OCI-LY7 (cell line): ENCODE data around the gene RDH14. TPM values are rescaled to one million over a fixed set of nuclear protein-coding genes. Genes with fewer than 3 reads are reported as not detected.

Experiments used
- BruUV-seq: library from RNA; stranded (reverse); fragments of 400-500 nt; replicated peaks from 2 replicates; lab custom pipeline; 2021; lab: Mats Ljungman, UMichigan
- CTCF ChIA-PET: fragments of 300-600 bp; sonication (Branson Sonifier 250); formaldehyde crosslinking; loops from one replicate; lab custom pipeline; 2022; ENCODE audit warnings: antibody characterized with exemption; ENCODE audit not compliant: unreplicated experiment; lab: Charles Lee
- POLR2A ChIA-PET: fragments of 300-600 bp; sonication (Branson Sonifier 250); formaldehyde crosslinking; loops from one replicate; lab custom pipeline; 2022; ENCODE audit warnings: antibody characterized with exemption; lab: Charles Lee
- DNase-seq: peaks from one replicate; pipeline ENCODE4 v3.0.0-alpha.2; 2015; ENCODE audit warnings: low spot score
- H2AFZ ChIP-seq: fragments of 200-600 bp; sonication (generic), shearing (Covaris generic); 2 replicates; pipeline ENCODE4 v1.6.1; 2014; ENCODE audit warnings: mild to moderate bottlenecking, antibody characterized with exemption, low read length, moderate library complexity
- H3K27ac ChIP-seq: fragments of 200-600 bp; sonication (generic); 2 replicates; pipeline ENCODE4 v1.5.1; 2014; ENCODE audit warnings: mixed run types, low read depth, mild to moderate bottlenecking, moderate library complexity, low read length, inconsistent platforms; ENCODE audit not compliant: poor library complexity, severe bottlenecking
- H3K36me3 ChIP-seq: fragments of 200-600 bp; sonication (generic); 2 replicates; pipeline ENCODE4 v1.6.1; 2014; ENCODE audit warnings: mild to moderate bottlenecking, antibody characterized with exemption, low read length, moderate library complexity, mixed read lengths; ENCODE audit not compliant: insufficient read depth
- H3K4me1 ChIP-seq: fragments of 200-600 bp; sonication (generic); 2 replicates; pipeline ENCODE4 v1.5.1; 2014; ENCODE audit warnings: mild to moderate bottlenecking, low read length; ENCODE audit not compliant: insufficient read depth, poor library complexity, severe bottlenecking
- H3K4me2 ChIP-seq: fragments of 200-600 bp; sonication (generic); 2 replicates; pipeline ENCODE4 v1.6.1; 2014; ENCODE audit warnings: mild to moderate bottlenecking, low read length
- H3K4me3 ChIP-seq: fragments of 200-600 bp; sonication (generic); 2 replicates; pipeline ENCODE4 v1.5.1; 2014; ENCODE audit warnings: mild to moderate bottlenecking, low read depth, low read length; ENCODE audit not compliant: poor library complexity, severe bottlenecking
- H3K79me2 ChIP-seq: fragments of 200-600 bp; sonication (generic); 2 replicates; pipeline ENCODE4 v1.6.1; 2016; ENCODE audit warnings: low read depth, mild to moderate bottlenecking, low read length, moderate library complexity, mixed read lengths; ENCODE audit not compliant: insufficient read depth
- H3K9me2 ChIP-seq: fragments of 200-600 bp; sonication (generic); 2 replicates; pipeline ENCODE4 v1.6.1; 2016; ENCODE audit warnings: mild to moderate bottlenecking, low read length, mixed read lengths; ENCODE audit not compliant: insufficient read depth
- H3K9me3 ChIP-seq: fragments of 200-600 bp; sonication (generic); 2 replicates; pipeline ENCODE4 v1.6.1; 2014; ENCODE audit warnings: mild to moderate bottlenecking, mixed run types, low read length, mixed read lengths
- H4K20me1 ChIP-seq: fragments of 200-600 bp; sonication (generic); 2 replicates; pipeline ENCODE4 v1.6.1; 2014; ENCODE audit warnings: mild to moderate bottlenecking, antibody characterized with exemption, low read length, moderate library complexity, mixed read lengths; ENCODE audit not compliant: insufficient read depth
- CTCF ChIP-seq: fragments of 200-600 bp; sonication (generic); conservative IDR thresholded peaks from 2 replicates; pipeline ENCODE4 v1.5.1; 2014; ENCODE audit warnings: mild to moderate bottlenecking, antibody characterized with exemption, low read length, moderate library complexity, mixed read lengths
- EZH2phosphoT487 ChIP-seq: fragments of 200-600 bp; sonication (generic); IDR thresholded peaks from 2 replicates; pipeline ENCODE4 v1.6.1; 2018; ENCODE audit warnings: low read depth, borderline replicate concordance, mild to moderate bottlenecking, mixed run types, antibody characterized with exemption, low read length, moderate library complexity, mixed read lengths
- intact Hi-C: fragments of 100-400 bp; cut with micrococcal nuclease; formaldehyde crosslinking; loops from one replicate; pipeline ENCODE4 v1.10.0; 2022; ENCODE audit not compliant: unreplicated experiment
- total RNA-seq, 2 experiments: library from RNA; depleted of rRNA in 1 of 2; stranded (reverse); fragments of >200 nt in 1 of 2; shearing (Covaris generic) in 1 of 2; gene quantifications; 2 replicates each; pipeline ENCODE4 v1.2.3, GENCODE V29; 2014 to 2022

RDH14 gene
- total RNA-seq, 2 experiments from 2014 or later: 20.6 to 25.2 TPM

- no peak overlapping the region for H3K27ac ChIP-seq
- H3K4me1 ChIP-seq: peaks cover under 1% of the 10 kb centered on the region
- intact Hi-C loops: no loop called here
- H3K36me3 ChIP-seq: no peaks in the 10 kb centered on the region
- BruUV-seq: no TSS peak
- CTCF ChIA-PET: no interaction called here
- no peak for TF ChIP-seq EZH2phosphoT487
- no peak for TF ChIP-seq CTCF
- no peak overlapping the region for H2AFZ ChIP-seq
- no peaks in the 10 kb centered on the region for H4K20me1 ChIP-seq
- no peak overlapping the region for H3K4me3 ChIP-seq
- no peaks in the 10 kb centered on the region for H3K9me3 ChIP-seq
- no peaks in the 10 kb centered on the region for H3K9me2 ChIP-seq
- H3K79me2 ChIP-seq: no peaks in the 10 kb centered on the region
- no peak for DNase-seq
- POLR2A ChIA-PET: no interaction called here
- H3K4me2 ChIP-seq: no peak overlapping the region
Measured at GRCh38 chr2:18540872-18541271, 19.6 kb downstream of the RDH14 start.

GRCh38 chr2:18536697-18537096, 23.8 kb downstream of the RDH14 start:
- POLR2A ChIA-PET: no interaction called here
- H3K27ac ChIP-seq: no peak overlapping the region
- TF ChIP-seq EZH2phosphoT487 (no peak), CTCF (no peak)
- no TSS peak for BruUV-seq
- CTCF ChIA-PET: no interaction called here
- no peak for DNase-seq
- H3K9me3 ChIP-seq: no peaks in the 10 kb centered on the region
- no peaks in the 10 kb centered on the region for H3K79me2 ChIP-seq
- H3K9me2 ChIP-seq: no peaks in the 10 kb centered on the region
- intact Hi-C loops: no loop called here
- no peak overlapping the region for H2AFZ ChIP-seq
- H3K4me1 ChIP-seq: no peaks in the 10 kb centered on the region
- H3K4me2 ChIP-seq: no peak overlapping the region
- H3K4me3 ChIP-seq: no peak overlapping the region
- no peaks in the 10 kb centered on the region for H4K20me1 ChIP-seq
- no peaks in the 10 kb centered on the region for H3K36me3 ChIP-seq

- no peak overlapping the region for H3K4me2 ChIP-seq
- no peaks in the 10 kb centered on the region for H3K9me2 ChIP-seq
- H3K79me2 ChIP-seq: no peaks in the 10 kb centered on the region
- no peak overlapping the region for H3K27ac ChIP-seq
- H3K4me3 ChIP-seq: no peak overlapping the region
- TF ChIP-seq CTCF: no peak
- no peak for TF ChIP-seq EZH2phosphoT487
- ChIA-PET CTCF (no interaction called here), POLR2A (no interaction called here)
- DNase-seq: no peak
- no peaks in the 10 kb centered on the region for H4K20me1 ChIP-seq
- H3K9me3 ChIP-seq: no peaks in the 10 kb centered on the region
- H2AFZ ChIP-seq: no peak overlapping the region
- no TSS peak for BruUV-seq
- intact Hi-C loops: no loop called here
- no peaks in the 10 kb centered on the region for H3K4me1 ChIP-seq
- H3K36me3 ChIP-seq: no peaks in the 10 kb centered on the region
Measured at GRCh38 chr2:18536100-18536499, 24.4 kb downstream of the RDH14 start.
